ENCODE data around the gene COL9A3. TPM values are rescaled to one million over a fixed set of nuclear protein-coding genes. Genes with fewer than 3 reads are reported as not detected.
A peak's percentile ranks its signal among the peaks of the same experiment; 100 is the strongest.

Gene COL9A3
- polyA plus RNA-seq, 2 of the 4 experiments (the other 2 are of a cell fraction): 0.41 to 0.49 TPM

DNA sequence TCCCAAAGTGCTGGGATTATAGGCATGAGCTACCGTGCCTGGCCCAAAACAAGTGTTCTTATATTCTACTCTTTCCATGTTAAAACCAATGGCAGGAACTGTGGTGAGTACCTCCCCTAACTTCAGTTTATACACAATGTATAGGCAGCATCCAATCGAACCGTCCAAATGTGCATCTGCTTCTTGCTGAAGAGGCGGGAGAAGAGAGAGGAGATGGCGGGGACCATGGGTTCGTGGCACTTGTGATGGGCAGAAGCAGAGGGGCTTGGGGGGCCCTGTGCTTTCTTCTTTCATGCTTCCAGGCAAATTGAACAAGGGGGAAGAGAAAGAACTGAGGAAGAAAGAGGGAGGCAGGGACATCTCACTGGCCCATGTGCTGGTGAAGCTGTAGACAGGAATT, 56.0 kb downstream of the COL9A3 start:
- POLR2A ChIA-PET: no interaction called here
- Histone ChIP-seq H3K4me1 (peaks cover 15% of the 10 kb centered on the region), H3K27ac (no peak overlapping the region), H3K4me3 (no peak overlapping the region), H3K4me2 (no peak overlapping the region), H3K9me3 (no peaks in the 10 kb centered on the region; the same call in 2 of the 3 replicates)
- FAIRE-seq (no peak), ATAC-seq (no peak), DNase-seq (ENCODE audit: low read depth in 1 of 2, low spot score in 1 of 2) (no peak)
- CTCF ChIA-PET: interaction anchor here (0.9 to 8.1 kb wide), 14 partner anchors 9 to 138 kb away, joined by 3 to 121 read pairs (median 4); partner anchors contain the start of gene TCFL5
- WGBS (ENCODE audit: missing lambda C conversion rate): 92% methylated on average over 6 of the region's 6 CpGs
- TF ChIP-seq RAD21 (conservative IDR thresholded peaks at IDR 0.05 in 1 of 2, IDR thresholded peaks at IDR 0.05 in 1 of 2): no peak
- TF ChIP-seq TP53 (CRISPR knock-in tag; IDR thresholded peaks at IDR 0.05): no peak
- TF ChIP-seq NPAS2 (CRISPR knock-in tag; IDR thresholded peaks at IDR 0.05; ENCODE audit: borderline replicate concordance): no peak
- TF ChIP-seq, protein P1, sequence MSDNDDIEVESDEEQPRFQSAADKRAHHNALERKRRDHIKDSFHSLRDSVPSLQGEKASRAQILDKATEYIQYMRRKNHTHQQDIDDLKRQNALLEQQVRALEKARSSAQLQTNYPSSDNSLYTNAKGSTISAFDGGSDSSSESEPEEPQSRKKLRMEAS (IDR thresholded peaks at IDR 0.05): no peak
- no peak for TF ChIP-seq RNF2 (IDR thresholded peaks at IDR 0.05; ENCODE audit: borderline replicate concordance, low read depth)
- TF ChIP-seq, protein P2, sequence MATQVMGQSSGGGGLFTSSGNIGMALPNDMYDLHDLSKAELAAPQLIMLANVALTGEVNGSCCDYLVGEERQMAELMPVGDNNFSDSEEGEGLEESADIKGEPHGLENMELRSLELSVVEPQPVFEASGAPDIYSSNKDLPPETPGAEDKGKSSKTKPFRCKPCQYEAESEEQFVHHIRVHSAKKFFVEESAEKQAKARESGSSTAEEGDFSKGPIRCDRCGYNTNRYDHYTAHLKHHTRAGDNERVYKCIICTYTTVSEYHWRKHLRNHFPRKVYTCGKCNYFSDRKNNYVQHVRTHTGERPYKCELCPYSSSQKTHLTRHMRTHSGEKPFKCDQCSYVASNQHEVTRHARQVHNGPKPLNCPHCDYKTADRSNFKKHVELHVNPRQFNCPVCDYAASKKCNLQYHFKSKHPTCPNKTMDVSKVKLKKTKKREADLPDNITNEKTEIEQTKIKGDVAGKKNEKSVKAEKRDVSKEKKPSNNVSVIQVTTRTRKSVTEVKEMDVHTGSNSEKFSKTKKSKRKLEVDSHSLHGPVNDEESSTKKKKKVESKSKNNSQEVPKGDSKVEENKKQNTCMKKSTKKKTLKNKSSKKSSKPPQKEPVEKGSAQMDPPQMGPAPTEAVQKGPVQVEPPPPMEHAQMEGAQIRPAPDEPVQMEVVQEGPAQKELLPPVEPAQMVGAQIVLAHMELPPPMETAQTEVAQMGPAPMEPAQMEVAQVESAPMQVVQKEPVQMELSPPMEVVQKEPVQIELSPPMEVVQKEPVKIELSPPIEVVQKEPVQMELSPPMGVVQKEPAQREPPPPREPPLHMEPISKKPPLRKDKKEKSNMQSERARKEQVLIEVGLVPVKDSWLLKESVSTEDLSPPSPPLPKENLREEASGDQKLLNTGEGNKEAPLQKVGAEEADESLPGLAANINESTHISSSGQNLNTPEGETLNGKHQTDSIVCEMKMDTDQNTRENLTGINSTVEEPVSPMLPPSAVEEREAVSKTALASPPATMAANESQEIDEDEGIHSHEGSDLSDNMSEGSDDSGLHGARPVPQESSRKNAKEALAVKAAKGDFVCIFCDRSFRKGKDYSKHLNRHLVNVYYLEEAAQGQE (IDR thresholded peaks at IDR 0.05): no peak
- no peak for TF ChIP-seq HEYL (CRISPR knock-in tag; IDR thresholded peaks at IDR 0.05)
- TF ChIP-seq, protein P3, sequence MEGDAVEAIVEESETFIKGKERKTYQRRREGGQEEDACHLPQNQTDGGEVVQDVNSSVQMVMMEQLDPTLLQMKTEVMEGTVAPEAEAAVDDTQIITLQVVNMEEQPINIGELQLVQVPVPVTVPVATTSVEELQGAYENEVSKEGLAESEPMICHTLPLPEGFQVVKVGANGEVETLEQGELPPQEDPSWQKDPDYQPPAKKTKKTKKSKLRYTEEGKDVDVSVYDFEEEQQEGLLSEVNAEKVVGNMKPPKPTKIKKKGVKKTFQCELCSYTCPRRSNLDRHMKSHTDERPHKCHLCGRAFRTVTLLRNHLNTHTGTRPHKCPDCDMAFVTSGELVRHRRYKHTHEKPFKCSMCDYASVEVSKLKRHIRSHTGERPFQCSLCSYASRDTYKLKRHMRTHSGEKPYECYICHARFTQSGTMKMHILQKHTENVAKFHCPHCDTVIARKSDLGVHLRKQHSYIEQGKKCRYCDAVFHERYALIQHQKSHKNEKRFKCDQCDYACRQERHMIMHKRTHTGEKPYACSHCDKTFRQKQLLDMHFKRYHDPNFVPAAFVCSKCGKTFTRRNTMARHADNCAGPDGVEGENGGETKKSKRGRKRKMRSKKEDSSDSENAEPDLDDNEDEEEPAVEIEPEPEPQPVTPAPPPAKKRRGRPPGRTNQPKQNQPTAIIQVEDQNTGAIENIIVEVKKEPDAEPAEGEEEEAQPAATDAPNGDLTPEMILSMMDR (IDR thresholded peaks at IDR 0.05): no peak
- no peak for TF ChIP-seq KDM1A (IDR thresholded peaks at IDR 0.05; ENCODE audit: low read depth)
- TF ChIP-seq ZSCAN20 (CRISPR knock-in tag; IDR thresholded peaks at IDR 0.05): no peak
- TF ChIP-seq ZC3H11A (IDR thresholded peaks at IDR 0.05): no peak
- no peak for TF ChIP-seq FOSL2 (IDR thresholded peaks at IDR 0.05)
- no peak for TF ChIP-seq FOSL2 (CRISPR knock-in tag; IDR thresholded peaks at IDR 0.05)
- no peak for TF ChIP-seq PHF8 (IDR thresholded peaks at IDR 0.05; ENCODE audit: borderline replicate concordance, low read depth)
- no peak for TF ChIP-seq BHLHE40 (IDR thresholded peaks at IDR 0.05; ENCODE audit: low read depth, low read length)
- no peak for TF ChIP-seq KDM5A (IDR thresholded peaks at IDR 0.05)
- TF ChIP-seq EP300 (IDR thresholded peaks at IDR 0.05): no peak
- TF ChIP-seq MAZ (IDR thresholded peaks at IDR 0.05; ENCODE audit: borderline replicate concordance, low read depth, low read length): no peak
- no peak for TF ChIP-seq CHD2 (IDR thresholded peaks at IDR 0.05; ENCODE audit: low read length, partially characterized antibody)

DNA sequence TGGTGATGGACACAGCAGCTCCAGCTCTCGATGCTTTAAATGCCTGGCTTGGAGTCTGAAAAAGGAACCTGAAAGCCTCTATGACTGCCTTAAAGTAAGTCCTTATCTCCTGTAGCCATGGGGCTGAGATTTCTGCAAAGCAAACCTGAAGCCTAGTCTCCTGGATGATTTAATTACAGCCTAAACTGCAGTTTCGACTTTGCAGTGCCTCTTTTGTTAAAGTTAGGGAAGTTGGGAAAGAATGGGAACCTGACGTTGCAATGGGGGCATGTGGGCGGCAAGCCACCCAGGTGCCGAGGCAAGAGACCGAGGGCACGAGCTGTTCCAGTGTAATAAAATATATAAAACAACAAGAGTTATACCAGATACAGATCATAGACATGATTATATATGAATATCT, 56.4 kb downstream of the COL9A3 start:
- Histone ChIP-seq H3K4me1 (peaks cover 15% of the 10 kb centered on the region), H3K4me2 (peak overlapping the region; percentile 97; the same call in 1 of the 3 replicates), H3K27ac (no peak overlapping the region), H3K4me3 (no peak overlapping the region), H3K9me3 (no peaks in the 10 kb centered on the region; the same call in 2 of the 3 replicates)
- DNase-seq (ENCODE audit: low read depth in 1 of 2, low spot score in 1 of 2) (no peak), ATAC-seq (no peak), FAIRE-seq (no peak)
- TF ChIP-seq TP53 (CRISPR knock-in tag; IDR thresholded peaks at IDR 0.05) (no peak), FOSB (CRISPR knock-in tag; IDR thresholded peaks at IDR 0.05) (0 out of 2 replicates have a peak, but pooled peaks have one; percentile 54), POLR2AphosphoS2 (conservative IDR thresholded peaks at IDR 0.05; ENCODE audit: low read length) (no peak)
- CTCF ChIA-PET: interaction anchor here (0.9 to 8.1 kb wide), 14 partner anchors 10 to 138 kb away, joined by 3 to 121 read pairs (median 4); partner anchors contain the start of gene TCFL5
- POLR2A ChIA-PET: no interaction called here
- 55% methylated on average over 7 of the region's 7 CpGs for WGBS (ENCODE audit: missing lambda C conversion rate)

Measured in A549 (cell line).